ENCODE data around the gene SYNGR2.
A peak's percentile ranks its signal among the peaks of the same experiment; 100 is the strongest.

The SYNGR2 gene

GRCh38 chr17:78173097-78173715 lies 4.8 kb downstream of the SYNGR2 start:
- DNase-seq: no peak

DNA sequence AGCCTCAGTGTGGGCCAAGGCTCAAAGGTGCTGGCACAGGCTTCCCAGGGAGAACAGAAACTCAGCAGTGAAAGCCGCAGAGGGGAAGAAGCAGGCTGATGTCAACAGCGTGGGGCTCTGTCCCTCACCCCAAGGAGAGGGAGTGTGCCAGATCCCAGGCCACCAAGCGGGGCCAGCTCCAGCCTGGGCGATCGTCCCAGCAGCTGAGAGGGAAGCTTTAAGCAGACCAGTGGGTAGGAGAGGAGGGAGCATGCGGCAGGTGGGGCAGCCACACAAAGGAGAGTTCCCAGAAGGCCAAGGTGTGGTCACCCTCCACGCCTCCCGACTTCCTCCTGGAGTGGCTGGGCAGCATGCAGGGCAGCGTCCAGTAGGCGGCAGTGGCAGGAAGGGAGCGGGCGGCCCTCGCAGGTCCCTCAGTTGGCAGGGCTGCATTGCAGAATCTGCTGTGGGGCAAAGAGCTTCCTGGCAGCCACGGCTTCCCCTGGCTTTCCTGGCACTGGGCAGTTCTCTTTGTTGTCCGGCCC lies 6.0 kb downstream of the SYNGR2 start:
- no peak for DNase-seq

GRCh38 chr17:78174870-78175642 lies 6.7 kb downstream of the SYNGR2 start:
- no peak for DNase-seq

- no peak for DNase-seq
These were observed 7.2 kb downstream of the SYNGR2 start for GRCh38 chr17:78175643-78175981.

GRCh38 chr17:78176548-78177025 lies 8.2 kb downstream of the SYNGR2 start:
- peak; percentile 79 for DNase-seq

- no peak for DNase-seq
These were observed 11.0 kb downstream of the SYNGR2 start for GRCh38 chr17:78179372-78179771.

DNA sequence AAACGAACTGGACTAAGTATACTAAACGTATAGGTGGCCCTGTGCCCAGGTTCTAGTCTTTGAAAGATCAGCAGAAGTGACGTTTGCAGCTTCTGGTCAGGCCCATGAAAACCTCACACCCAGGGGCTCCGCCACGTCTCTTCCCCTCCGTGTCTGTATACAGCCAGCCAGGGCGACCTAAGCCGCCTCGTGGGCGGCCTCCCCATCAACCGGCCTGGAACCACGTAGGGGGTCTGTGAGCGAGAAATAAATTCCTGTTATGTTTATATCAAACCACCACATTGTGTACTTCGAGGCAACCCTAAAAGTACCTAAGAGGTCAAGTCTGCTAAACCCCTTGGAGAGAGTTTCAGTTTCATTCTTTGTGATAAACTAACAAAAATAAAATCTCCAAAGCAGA lies 11.7 kb downstream of the SYNGR2 start:
- no peak for DNase-seq

GRCh38 chr17:78180508-78180907 lies 12.1 kb downstream of the SYNGR2 start:
- DNase-seq: no peak

DNA sequence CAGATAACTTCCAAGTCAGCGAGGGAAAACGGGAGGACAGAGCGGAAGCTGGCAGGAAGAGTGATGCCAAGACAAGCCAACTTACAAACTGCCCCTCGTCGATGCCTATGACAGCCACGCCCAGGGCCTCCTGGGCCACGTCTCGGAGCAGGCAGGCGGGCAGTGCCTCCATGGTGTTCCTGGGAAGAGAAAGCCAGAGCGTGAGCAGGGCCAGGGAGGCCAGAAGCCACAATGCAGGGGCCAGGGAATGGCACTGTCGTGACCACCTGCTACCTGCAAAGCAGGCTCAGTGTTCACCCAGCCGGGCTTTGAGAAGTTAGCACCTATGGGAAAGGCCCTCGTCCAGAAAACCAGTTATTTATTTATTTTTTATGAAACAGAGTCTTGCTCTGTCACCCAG lies 14.1 kb downstream of the SYNGR2 start:
- no peak for DNase-seq

- no peak for DNase-seq
These were observed 15.5 kb downstream of the SYNGR2 start for GRCh38 chr17:78183916-78184315.

DNA sequence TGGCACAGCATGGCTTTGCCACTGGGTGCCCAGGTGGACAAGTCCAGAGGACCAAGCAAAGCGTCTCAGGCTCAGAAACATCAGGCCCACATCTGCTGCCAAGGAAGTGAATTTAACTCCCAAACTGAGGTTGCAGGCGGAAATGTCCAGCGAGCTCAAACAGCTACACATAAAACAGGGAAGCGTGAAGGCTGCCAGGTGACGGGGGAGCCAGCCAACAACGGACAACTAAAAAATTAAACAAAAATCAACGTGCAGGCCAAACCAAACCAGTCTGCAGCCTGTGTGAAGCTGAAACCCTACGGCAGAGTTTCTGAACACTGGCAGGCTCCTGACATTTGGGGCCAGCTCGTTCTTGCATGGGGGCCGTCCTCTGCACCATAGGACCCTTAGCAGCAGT lies 16.0 kb downstream of the SYNGR2 start:
- DNase-seq: no peak

GRCh38 chr17:78184868-78185267 lies 16.5 kb downstream of the SYNGR2 start:
- no peak for DNase-seq

GRCh38 chr17:78185981-78186691 lies 17.8 kb downstream of the SYNGR2 start:
- no peak for DNase-seq

DNA sequence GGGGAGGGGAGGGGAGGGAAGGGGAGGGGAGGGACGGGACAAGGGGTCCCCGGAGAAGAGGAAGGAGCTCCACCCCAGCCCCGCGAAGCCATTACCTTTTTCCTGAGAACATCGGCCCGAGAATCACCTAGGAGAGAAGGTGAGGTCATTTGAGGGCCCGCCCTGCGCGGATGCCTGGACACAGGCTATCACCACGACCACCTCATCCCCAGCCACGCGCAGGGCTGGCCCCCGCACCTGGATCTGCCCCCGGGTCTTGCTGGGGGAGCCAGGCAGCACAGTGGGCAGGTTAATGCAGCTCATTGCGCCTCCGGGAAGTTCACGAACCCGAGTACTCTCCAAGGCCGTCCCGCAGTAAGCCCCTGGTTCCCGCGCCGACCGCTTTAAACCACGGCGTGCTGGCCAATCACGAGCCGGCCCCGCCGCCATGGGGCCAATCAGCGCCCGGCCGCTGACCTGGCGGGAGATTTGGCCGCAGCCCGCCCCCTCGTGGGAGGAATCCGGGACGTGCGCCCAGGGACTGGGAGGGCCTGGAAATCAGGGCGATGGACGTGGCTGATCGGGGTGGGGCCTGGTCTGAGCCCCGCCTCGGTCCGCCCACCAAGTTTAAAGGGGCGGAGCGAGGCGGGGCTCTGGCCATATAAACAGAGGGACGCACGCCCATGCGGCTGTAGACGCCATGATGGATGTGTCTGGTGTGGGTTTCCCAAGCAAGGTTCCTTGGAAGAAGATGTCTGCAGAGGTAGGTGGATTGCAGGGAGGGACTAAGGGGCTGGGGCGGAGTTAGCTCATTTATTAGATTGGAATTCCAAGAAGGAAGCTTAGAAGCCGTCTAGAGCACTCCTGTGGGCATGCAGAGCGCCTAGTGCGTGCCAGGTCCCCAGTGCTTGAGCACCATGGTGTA lies 18.6 kb downstream of the SYNGR2 start, which contains the start of the genes AFMID and TK1:
Gene AFMID (plus strand): TSS at position 671 of the 904 bp plus-strand sequence. CDS start 9 bp downstream, at position 680.
Gene TK1 (minus strand): TSS at position 361 of the 904 bp plus-strand sequence. CDS start 58 bp downstream, at position 303.
- peak; percentile 77 for DNase-seq

GRCh38 chr17:78196716-78197115 lies 28.3 kb downstream of the SYNGR2 start:
- no peak for DNase-seq

DNA sequence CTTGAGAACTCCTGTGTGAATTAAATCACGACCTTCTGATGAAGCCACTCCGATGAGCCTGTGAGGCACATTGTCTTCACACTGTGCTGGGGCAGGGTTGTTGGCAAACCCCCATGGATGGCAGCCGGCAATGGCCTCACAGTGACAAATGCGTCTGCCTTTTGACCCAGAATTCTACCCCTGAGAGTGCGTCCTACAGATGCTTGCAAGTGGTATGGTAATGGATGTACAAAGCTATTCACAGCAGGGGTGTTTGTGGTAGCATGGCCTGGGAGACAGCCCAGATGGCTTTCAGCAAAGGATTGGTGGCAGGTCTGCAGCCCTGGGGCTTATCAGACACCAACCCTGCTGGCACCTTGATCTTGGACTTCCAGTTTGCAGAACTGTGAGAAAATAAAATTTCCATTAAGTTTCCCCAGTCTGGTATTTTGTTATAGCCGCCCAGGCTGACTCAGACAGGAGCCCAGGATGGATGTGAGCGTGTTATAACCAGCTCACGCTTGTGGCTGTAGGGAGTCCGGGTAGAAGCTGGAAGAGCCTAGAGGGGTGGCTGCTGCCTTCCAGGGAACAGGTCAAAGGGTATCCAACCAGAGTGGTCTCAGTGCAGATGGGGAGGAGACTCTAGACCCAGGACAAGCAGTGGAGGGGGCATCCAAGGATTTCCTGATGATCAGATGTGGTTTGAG lies 28.9 kb downstream of the SYNGR2 start:
- DNase-seq: no peak

- no peak for DNase-seq
These were observed 32.1 kb downstream of the SYNGR2 start for GRCh38 chr17:78200451-78200850.

DNA sequence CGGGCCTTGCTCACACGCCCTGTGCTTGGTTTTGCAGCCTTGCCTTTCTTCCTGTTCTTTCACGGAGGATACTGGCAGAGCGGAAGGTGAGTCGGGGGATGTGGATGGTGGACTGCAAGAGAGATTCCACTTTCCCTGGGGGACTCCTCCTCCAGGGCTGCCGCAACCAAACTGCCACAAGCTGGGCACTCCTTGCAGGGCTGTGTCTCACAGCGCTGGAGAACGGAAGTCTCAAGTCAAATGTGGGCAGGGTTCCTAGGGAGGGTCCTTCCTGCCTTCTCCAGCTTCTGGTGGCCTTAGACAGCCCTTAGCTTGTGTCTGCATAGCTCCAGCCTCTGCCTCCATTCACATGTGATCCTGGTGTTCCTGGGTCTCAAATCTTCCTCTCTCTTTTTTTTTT lies 34.3 kb downstream of the SYNGR2 start:
- no peak for DNase-seq

GRCh38 chr17:78204387-78205123 lies 36.2 kb downstream of the SYNGR2 start:
- DNase-seq: no peak

DNA sequence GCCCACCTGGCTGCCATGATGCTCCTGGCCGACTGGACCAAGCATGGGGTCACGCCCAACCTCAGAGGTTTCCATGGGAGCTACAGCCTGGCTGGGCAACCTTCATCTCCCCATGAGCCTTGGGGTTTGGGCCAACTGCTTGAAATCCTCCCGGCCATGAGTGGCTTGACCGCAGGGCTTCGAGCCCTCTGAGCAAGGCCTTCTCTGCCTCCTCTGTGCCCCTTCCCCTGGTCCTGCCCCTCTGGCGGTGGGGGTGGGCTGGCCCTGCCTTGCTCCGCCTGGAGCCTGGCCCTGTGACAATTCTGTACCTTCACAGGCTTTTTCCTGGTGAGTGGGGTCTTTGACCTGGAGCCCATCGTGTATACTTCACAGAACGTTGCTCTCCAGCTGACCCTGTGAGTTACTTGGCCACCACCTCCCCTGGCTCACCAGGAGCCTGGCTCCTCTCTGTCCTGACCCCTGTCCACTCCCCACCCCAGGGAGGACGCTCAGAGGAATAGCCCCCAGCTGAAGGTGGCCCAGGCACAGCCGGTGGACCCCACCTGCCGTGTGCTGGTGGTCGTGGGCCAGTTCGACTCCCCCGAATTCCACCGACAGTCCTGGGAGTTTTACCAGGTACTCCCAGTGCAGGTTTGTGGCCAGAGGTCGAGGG lies 36.9 kb downstream of the SYNGR2 start:
- DNase-seq: no peak
